Thymus (tissue), 11 donors: ENCODE results near the gene E4F1. TPM values are rescaled to one million over a fixed set of nuclear protein-coding genes. Genes with fewer than 3 reads are reported as not detected.
A peak's percentile ranks its signal among the peaks of the same experiment; 100 is the strongest.
"Not testable (repeated sequence)": the region's sequence is repeated elsewhere in the genome, so short reads cannot be mapped to it uniquely, and the experiment has no call there.

Source experiments
- DNase-seq, 9 donors: peaks; one replicate each; pipeline ENCODE4 v3.0.0-alpha.2; 2013; ENCODE audit warnings: low spot score in 9 of 9, low read depth in 6 of 9, missing footprints in 1 of 9
- H3K27ac ChIP-seq, 2 donors: one replicate each; pipeline ENCODE4 v1.5.1; 2013; ENCODE audit warnings: control low read depth in 1 of 2, low read depth in 1 of 2, low read length in 1 of 2, mild to moderate bottlenecking in 1 of 2, moderate library complexity in 1 of 2
- H3K27me3 ChIP-seq, 2 donors: one replicate each; pipeline ENCODE4 v1.5.1; 2013; ENCODE audit warnings: low read length in 1 of 2; ENCODE audit not compliant: control insufficient read depth in 2 of 2, insufficient read depth in 1 of 2
- H3K36me3 ChIP-seq, 2 donors: one replicate each; pipeline ENCODE4 v1.5.1; 2013; ENCODE audit warnings: low read length in 1 of 2, mild to moderate bottlenecking in 1 of 2, moderate library complexity in 1 of 2; ENCODE audit not compliant: control insufficient read depth in 2 of 2, insufficient read depth in 2 of 2
- H3K4me1 ChIP-seq, 2 donors: one replicate each; pipeline ENCODE4 v1.5.1; 2013; ENCODE audit warnings: low read length in 2 of 2; ENCODE audit not compliant: control insufficient read depth in 2 of 2, insufficient read depth in 2 of 2
- H3K4me3 ChIP-seq, 2 donors: one replicate each; pipeline ENCODE4 v1.5.1; 2013; ENCODE audit warnings: low read length in 2 of 2, control low read depth in 1 of 2, mild to moderate bottlenecking in 1 of 2
- H3K9me3 ChIP-seq, 2 donors: one replicate each; pipeline ENCODE4 v1.5.1; 2013; ENCODE audit warnings: low read length in 1 of 2, mild to moderate bottlenecking in 1 of 2; ENCODE audit not compliant: control insufficient read depth in 2 of 2, insufficient read depth in 1 of 2
- WGBS: extraction: QIAGEN DNeasy Blood & Tissue Kit; methylation state at CpG from one replicate; pipeline ENCODE4 v1.1.7; 2013; 5-methylcytosine and 5-hydroxymethylcytosine counted together
- polyA plus RNA-seq: library from polyadenylated mRNA; stranded (reverse); fragments of 200-250 nt; gene quantifications from one replicate; pipeline ENCODE4 v1.2.3, GENCODE V29; 2013
- total RNA-seq: library from RNA; stranded (reverse); fragments of 120-200 nt; gene quantifications from one replicate; pipeline ENCODE4 v1.2.4, GENCODE V29; 2013
- donor health status: healthy.

The E4F1 gene
- total and polyA plus RNA-seq, 2 donors: 26.5 to 42.3 TPM

- H3K4me1 ChIP-seq: peaks cover 13 to 14% of the 10 kb centered on the region in 2 donors
Measured at GRCh38 chr16:2200313-2200712, 23.1 kb upstream of the E4F1 start.

GRCh38 chr16:2203119-2203688, 20.2 kb upstream of the E4F1 start:
- H3K27me3 ChIP-seq: peaks cover 16 to 33% of the 10 kb centered on the region in 2 donors
- H3K27ac ChIP-seq: not testable (repeated sequence)
- WGBS: 97% methylated on average over 8 of the region's 8 CpGs

More at GRCh38 chr16:2200313-2200712, 23.1 kb upstream of the E4F1 start:
- WGBS: 93% methylated on average over 6 of the region's 6 CpGs
- Histone ChIP-seq H3K36me3 (no peaks in the 10 kb centered on the region), H3K27ac (no peak overlapping the region), H3K27me3 (peaks cover 43 to 55% of the 10 kb centered on the region in 2 donors), H3K9me3 (peaks cover 0 to 5% of the 10 kb centered on the region in 2 donors), H3K4me3 (no peak overlapping the region)
- no peak for DNase-seq

GRCh38 chr16:2204416-2205103, 18.8 kb upstream of the E4F1 start:
- 93% methylated on average over 13 of the region's 13 CpGs for WGBS
- H3K27ac ChIP-seq: peak overlapping the region in 1 of 2 donors; percentile 92
- H3K4me3 ChIP-seq: peak overlapping the region; percentile 79 to 88
- peaks cover 12 to 13% of the 10 kb centered on the region in 2 donors for H3K4me1 ChIP-seq
- H3K27me3 ChIP-seq: peaks cover 6 to 20% of the 10 kb centered on the region in 2 donors
- H3K36me3 ChIP-seq: peaks cover 24 to 30% of the 10 kb centered on the region in 2 donors
- peaks cover 0 to 3% of the 10 kb centered on the region in 2 donors for H3K9me3 ChIP-seq
- peak in 1 of 9 donors; percentile 23 for DNase-seq

More at GRCh38 chr16:2203119-2203688, 20.2 kb upstream of the E4F1 start:
- H3K4me3 ChIP-seq, H3K9me3 ChIP-seq, DNase-seq: not testable (repeated sequence)
- H3K4me1 ChIP-seq: peaks cover 12 to 13% of the 10 kb centered on the region in 2 donors
- peaks cover 11 to 16% of the 10 kb centered on the region in 2 donors for H3K36me3 ChIP-seq

- peaks cover 0 to 3% of the 10 kb centered on the region in 2 donors for H3K9me3 ChIP-seq
- peak within 1 kb of the TSS; percentile 79 to 88 for H3K4me3 ChIP-seq
- H3K27ac ChIP-seq: peak within 1 kb of the TSS; percentile 91 to 92
- under 1% methylated on average over 93 of the region's 93 CpGs for WGBS
- DNase-seq: peak; percentile 77 to 95 (median 90)
- peaks cover 31 to 37% of the 10 kb centered on the region in 2 donors for H3K36me3 ChIP-seq
- H3K27me3 ChIP-seq: peaks cover 2 to 12% of the 10 kb centered on the region in 2 donors
- peaks cover 12 to 13% of the 10 kb centered on the region in 2 donors for H3K4me1 ChIP-seq
Measured at GRCh38 chr16:2205104-2205966, 18.1 kb upstream of the E4F1 start, which contains the start of gene MLST8. Gene MLST8 (plus strand): TSS chr16:2205454. CDS start chr16:2206086, 632 bp downstream.

DNA sequence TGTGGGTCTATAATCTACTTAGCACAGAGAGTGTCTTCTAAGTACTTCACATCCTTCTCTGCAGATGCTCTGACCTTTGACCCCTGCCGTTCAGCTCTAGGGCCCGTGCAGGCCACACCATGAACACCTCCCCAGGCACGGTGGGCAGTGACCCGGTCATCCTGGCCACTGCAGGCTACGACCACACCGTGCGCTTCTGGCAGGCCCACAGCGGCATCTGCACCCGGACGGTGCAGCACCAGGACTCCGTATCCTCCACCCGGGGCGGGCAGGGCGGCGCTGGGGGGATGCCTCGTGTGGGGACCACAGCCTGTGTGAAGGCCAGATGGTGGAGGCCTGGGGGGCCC, 17.5 kb upstream of the E4F1 start:
- H3K27ac ChIP-seq: peak overlapping the region; percentile 50 to 78
- 27% methylated on average over 16 of the region's 16 CpGs for WGBS
- peak overlapping the region; percentile 79 to 88 for H3K4me3 ChIP-seq
- no peak for DNase-seq
- H3K27me3 ChIP-seq: peaks cover 0 to 9% of the 10 kb centered on the region in 2 donors
- H3K36me3 ChIP-seq: peaks cover 33 to 38% of the 10 kb centered on the region in 2 donors
- peaks cover 0 to 3% of the 10 kb centered on the region in 2 donors for H3K9me3 ChIP-seq
- H3K4me1 ChIP-seq: peaks cover 12 to 13% of the 10 kb centered on the region in 2 donors

GRCh38 chr16:2206420-2206779, 17.0 kb upstream of the E4F1 start:
- H3K9me3 ChIP-seq: peaks cover 0 to 3% of the 10 kb centered on the region in 2 donors
- peaks cover 12 to 13% of the 10 kb centered on the region in 2 donors for H3K4me1 ChIP-seq
- WGBS: 92% methylated on average over 18 of the region's 18 CpGs
- H3K27ac ChIP-seq: no peak overlapping the region
- peaks cover 33 to 38% of the 10 kb centered on the region in 2 donors for H3K36me3 ChIP-seq
- peak overlapping the region; percentile 79 to 88 for H3K4me3 ChIP-seq
- peaks cover 0 to 9% of the 10 kb centered on the region in 2 donors for H3K27me3 ChIP-seq
- DNase-seq: no peak

- no peak overlapping the region for H3K27ac ChIP-seq
- H3K27me3 ChIP-seq: peaks cover 0 to 3% of the 10 kb centered on the region in 2 donors
- WGBS: 98% methylated on average over 23 of the region's 23 CpGs
- peaks cover 33 to 41% of the 10 kb centered on the region in 2 donors for H3K36me3 ChIP-seq
- peaks cover 12 to 13% of the 10 kb centered on the region in 2 donors for H3K4me1 ChIP-seq
- DNase-seq: no peak
- H3K9me3 ChIP-seq: peaks cover 0 to 3% of the 10 kb centered on the region in 2 donors
- H3K4me3 ChIP-seq: no peak overlapping the region
Measured at GRCh38 chr16:2206780-2207433, 16.5 kb upstream of the E4F1 start.

GRCh38 chr16:2207872-2208271, 15.5 kb upstream of the E4F1 start:
- Histone ChIP-seq H3K36me3 (peaks cover 41 to 42% of the 10 kb centered on the region in 2 donors), H3K9me3 (peaks cover 0 to 3% of the 10 kb centered on the region in 2 donors), H3K27ac (no peak overlapping the region), H3K4me3 (no peak overlapping the region), H3K27me3 (no peaks in the 10 kb centered on the region), H3K4me1 (peaks cover 14 to 21% of the 10 kb centered on the region in 2 donors)
- DNase-seq: no peak
- 97% methylated on average over 9 of the region's 9 CpGs for WGBS
